Measurements from ENCODE around the gene KDM5C. TPM values are rescaled to one million over a fixed set of nuclear protein-coding genes. Genes with fewer than 3 reads are reported as not detected.

KDM5C gene
- total and polyA plus RNA-seq, 9 of the 15 experiments (the other 6 are each of a cell fraction or from before 2014, with no cell fraction given), result 0.62 to 136 (median 52.4) TPM

- in situ Hi-C loops (cut with MboI) (no loop called here), intact Hi-C loops (cut with micrococcal nuclease) (no loop called here)
- no peaks in the 10 kb centered on the region for H3K27me3 ChIP-seq (ENCODE audit: control insufficient read depth in 2 of 2, insufficient read depth in 2 of 2, low read length in 2 of 2)
- no peaks in the 10 kb centered on the region for H4K20me1 ChIP-seq (replicated peaks; ENCODE audit: control insufficient read depth, insufficient read depth, low read length)
- H3K9ac ChIP-seq (ENCODE audit: insufficient read depth in 1 of 2, low read depth in 2 of 2, low read length in 2 of 2), result peak overlapping the region in 1 of 2 experiments; percentile 77; a peak in 2 of 4 replicates
- no peak overlapping the region for H3K4me3 ChIP-seq
- DNase-seq (ENCODE audit: extremely low read depth in 1 of 4, low spot score in 3 of 4) (no peak), FAIRE-seq (no peak), ATAC-seq (no peak)
- ChIA-PET CTCF (ENCODE audit: low intra/inter-chr PET ratio) (no interaction called here), POLR2A (no interaction called here)
- H3K9me3 ChIP-seq (replicated peaks; ENCODE audit: control insufficient read depth, insufficient read depth, low read depth, low read length), result no peaks in the 10 kb centered on the region
- peaks cover 40 to 49% of the 10 kb centered on the region in 2 experiments; a peak in 4 of 5 replicates for H3K4me1 ChIP-seq (replicated peaks in 1 of 2; ENCODE audit: control insufficient read depth in 2 of 2, insufficient read depth in 2 of 2, low read length in 2 of 2)
- peak overlapping the region; percentile 40; the same call in 1 of the 2 replicates for H2AFZ ChIP-seq (ENCODE audit: low read depth, low read length)
- H3K27ac ChIP-seq (ENCODE audit: extremely low read depth, low read depth, low read length), result peak overlapping the region; percentile 39; the same call in 1 of the 3 replicates
- peaks cover 2% of the 10 kb centered on the region; the same call in 1 of the 3 replicates for H3K36me3 ChIP-seq (ENCODE audit: control insufficient read depth, insufficient read depth, low read length)
- no peaks in the 10 kb centered on the region for H3K79me2 ChIP-seq (ENCODE audit: control insufficient read depth, insufficient read depth, low read length)
- BruUV-seq (replicated peaks), result no TSS peak
- 52% methylated on average over 8 of the region's 8 CpGs for WGBS (ENCODE audit: insufficient coverage, low coverage, missing lambda C conversion rate)
- no peaks in the 10 kb centered on the region for H3K9me1 ChIP-seq (ENCODE audit: control insufficient read depth, insufficient read depth, low read length)
- peak overlapping the region; percentile 25 for H3K4me2 ChIP-seq (ENCODE audit: insufficient read depth, low read length)
- TF ChIP-seq STAT5A (IDR thresholded peaks at IDR 0.05; ENCODE audit: borderline replicate concordance, low read length), result no peak
- peak; percentile 26 to 43; a peak in 1 of 4 replicates for TF ChIP-seq KDM1A (IDR thresholded peaks at IDR 0.05)
- peak; percentile 69 for TF ChIP-seq ATF3 (IDR thresholded peaks at IDR 0.05)
- TF ChIP-seq ATF3 (CRISPR knock-in tag; conservative IDR thresholded peaks at IDR 0.05), result no peak
- no peak for TF ChIP-seq TFAP4 (CRISPR knock-in tag; IDR thresholded peaks at IDR 0.05; ENCODE audit: borderline replicate concordance)
- TF ChIP-seq SMAD3 (CRISPR knock-in tag; conservative IDR thresholded peaks at IDR 0.05), result no peak
- peak; percentile 65 for TF ChIP-seq CEBPB (tag; IDR thresholded peaks at IDR 0.05)
- TF ChIP-seq CEBPG (CRISPR knock-in tag; IDR thresholded peaks at IDR 0.05), result no peak
- TF ChIP-seq CEBPG (tag; conservative IDR thresholded peaks at IDR 0.05 in 1 of 2, IDR thresholded peaks at IDR 0.05 in 1 of 2), result peak; percentile 77 to 84
- TF ChIP-seq E2F3 (CRISPR knock-in tag; IDR thresholded peaks at IDR 0.05), result no peak
- no peak for TF ChIP-seq RREB1 (CRISPR knock-in tag; IDR thresholded peaks at IDR 0.05)
- no peak for TF ChIP-seq LCOR (CRISPR knock-in tag; IDR thresholded peaks at IDR 0.05)
Measured at GRCh38 chrX:53265771-53266574, 41.0 kb upstream of the KDM5C start.
